ENCODE data around the gene THOC6.

- no peak for TF ChIP-seq ZC3H10 (CRISPR knock-in tag; IDR thresholded peaks at IDR 0.05)
- TF ChIP-seq ZFP3 (CRISPR knock-in tag; IDR thresholded peaks at IDR 0.05): no peak
- no peak for TF ChIP-seq PATZ1 (CRISPR knock-in tag; IDR thresholded peaks at IDR 0.05; ENCODE audit: borderline replicate concordance)
Measured at GRCh38 chr16:3012246-3012645, 11.6 kb upstream of the THOC6 start.
